Activated CD8-positive, alpha-beta T cell treated with anti-CD3 and anti-CD28 coated beads, Interleukin-2, amount 10 ng/mL, durations not matched to agents 7 days and 5 days (primary cell): ENCODE results near the gene PRRT1. TPM values are rescaled to one million over a fixed set of nuclear protein-coding genes. Genes with fewer than 3 reads are reported as not detected.

Experiments used
- ATAC-seq: fragments of 150-1000 bp; cut with Tn5 transposase; one replicate; pipeline ENCODE4 v1.10.0; 2021; ENCODE audit warnings: moderate library complexity
- CTCF ChIA-PET: fragments of 350-600 bp; sonication (Branson Sonifier 250); formaldehyde crosslinking; loops from one replicate; lab custom pipeline; 2021; ENCODE audit warnings: antibody characterized with exemption; lab: Charles Lee
- POLR2A ChIA-PET: fragments of 350-600 bp; sonication (Branson Sonifier 250); formaldehyde crosslinking; loops from one replicate; lab custom pipeline; 2021; ENCODE audit warnings: antibody characterized with exemption; lab: Charles Lee
- DNase-seq: peaks from one replicate; pipeline ENCODE4 v3.0.0-alpha.2; 2020
- H3K27ac Mint-ChIP-seq: one replicate; pipeline ENCODE4 v1.8.0; 2021; ENCODE audit warnings: mild to moderate bottlenecking, mixed read lengths
- H3K27me3 Mint-ChIP-seq: one replicate; pipeline ENCODE4 v1.8.0; 2021; ENCODE audit warnings: low read depth, mixed read lengths
- H3K36me3 Mint-ChIP-seq: one replicate; pipeline ENCODE4 v1.8.0; 2021; ENCODE audit warnings: low read depth, mixed read lengths
- H3K4me1 Mint-ChIP-seq: one replicate; pipeline ENCODE4 v1.8.0; 2021; ENCODE audit warnings: low read depth, mixed read lengths
- H3K4me3 Mint-ChIP-seq: one replicate; pipeline ENCODE4 v1.8.0; 2021; ENCODE audit warnings: mild to moderate bottlenecking, mixed read lengths
- H3K9me3 Mint-ChIP-seq: one replicate; pipeline ENCODE4 v1.8.0; 2022; ENCODE audit warnings: mixed read lengths; ENCODE audit not compliant: insufficient read depth
- total RNA-seq, 2 experiments: library from RNA; stranded (reverse); gene quantifications; one replicate each; pipeline ENCODE4 v1.2.3, GENCODE V29; 2021

PRRT1 gene
- total RNA-seq, 2 experiments from 2014 or later, result 0.37 to 0.45 TPM

DNA sequence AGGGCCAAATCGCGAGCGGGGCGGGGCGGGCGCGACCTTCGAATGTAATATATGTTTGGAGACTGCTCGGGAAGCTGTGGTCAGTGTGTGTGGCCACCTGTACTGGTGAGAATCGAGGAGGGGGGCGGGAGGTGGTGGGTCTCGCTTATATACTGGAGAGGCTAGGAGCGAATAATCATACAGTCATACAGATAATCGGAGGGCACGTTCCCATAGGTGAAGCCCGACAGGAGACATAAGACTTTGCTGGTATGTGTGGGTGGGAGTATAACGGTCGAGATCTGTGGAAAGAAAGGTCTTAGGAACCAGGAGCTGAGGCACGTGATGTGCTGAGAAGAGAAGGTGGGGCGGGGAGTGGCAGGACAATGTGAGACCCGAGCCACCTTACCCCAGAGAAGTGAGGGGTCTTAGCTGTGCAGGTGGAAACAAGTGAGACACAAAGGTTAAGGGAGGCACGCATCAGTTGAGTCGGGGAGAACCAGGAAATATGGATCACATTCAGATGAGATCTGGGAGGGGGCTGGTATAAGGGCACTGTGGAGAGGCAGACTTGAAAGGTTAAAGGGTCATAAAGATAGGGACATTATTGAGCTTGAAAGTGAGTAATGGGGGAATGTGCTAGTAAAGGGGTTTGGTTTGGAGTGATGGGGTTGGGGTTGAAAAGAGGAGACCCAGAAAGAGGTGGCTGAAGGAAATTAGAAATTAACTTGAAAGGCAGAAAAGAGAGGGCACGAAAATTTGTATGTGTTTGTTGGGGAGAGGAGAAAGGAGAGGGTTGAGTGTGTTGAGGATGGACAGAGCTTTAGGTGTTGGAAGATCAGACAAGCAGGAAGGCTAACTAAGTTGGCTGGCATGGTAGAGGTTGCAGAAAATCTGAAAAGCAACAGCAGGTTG, 27.1 kb upstream of the PRRT1 start:
- DNase-seq (no peak), ATAC-seq (no peak)
- peak overlapping the region; percentile 92 for H3K27ac Mint-ChIP-seq
- peaks cover 33% of the 10 kb centered on the region for H3K36me3 Mint-ChIP-seq
- no peaks in the 10 kb centered on the region for H3K27me3 Mint-ChIP-seq
- peaks cover 57% of the 10 kb centered on the region for H3K4me1 Mint-ChIP-seq
- POLR2A ChIA-PET, result interaction anchor here (0.6 to 2.5 kb wide), 3 partner anchors 11 to 715 kb away, joined by 3 to 45 read pairs (median 3); partner anchors contain the start of genes GPSM3 and PBX2
- H3K9me3 Mint-ChIP-seq, result no peaks in the 10 kb centered on the region
- peak overlapping the region; percentile 90 for H3K4me3 Mint-ChIP-seq
- CTCF ChIA-PET, result interaction anchor here (0.8 to 2.0 kb wide), 6 partner anchors 11 to 61 kb away, joined by 3 to 15 read pairs (median 4); partner anchors contain the start of genes GPSM3 and PBX2

DNA sequence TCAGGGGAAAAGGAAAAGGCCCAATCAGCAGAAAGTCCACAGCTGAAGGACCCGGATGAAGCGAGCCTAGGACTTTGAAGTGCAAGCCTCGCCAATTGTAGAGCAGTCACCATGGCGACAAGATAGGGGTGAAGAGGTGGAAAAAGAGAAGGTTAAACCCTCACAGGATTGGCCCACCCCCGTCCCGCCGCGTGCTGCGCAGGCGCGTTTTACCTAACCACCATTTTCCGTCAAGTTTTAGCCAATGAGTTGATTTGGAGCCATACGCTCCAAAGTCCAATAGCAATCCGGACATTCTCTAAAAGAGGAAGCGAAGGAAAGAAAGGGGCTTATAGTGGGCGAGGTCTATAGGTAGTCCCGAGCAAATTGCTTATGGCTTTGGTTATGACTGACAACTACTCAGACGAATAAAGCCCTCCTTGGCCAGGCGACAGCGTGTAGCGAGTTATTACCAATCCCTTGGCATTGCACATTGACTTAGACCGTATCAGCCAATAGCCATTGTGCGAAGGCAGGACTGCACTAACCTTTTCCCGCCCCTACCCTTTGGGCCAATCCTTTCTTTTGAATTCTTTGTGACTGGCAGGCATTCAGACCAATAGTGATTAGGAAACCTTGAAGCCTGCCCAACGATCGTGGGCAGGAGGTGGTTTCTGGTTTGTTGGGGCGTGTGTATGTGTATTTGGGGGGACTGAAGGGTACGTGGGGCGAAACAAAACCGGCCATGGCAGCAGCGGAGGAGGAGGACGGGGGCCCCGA, 26.2 kb upstream of the PRRT1 start, which contains the start of gene RNF5:
TSS of gene RNF5 (plus strand) at position 618 of the 759 bp plus-strand sequence. CDS start at position 725, 107 bp downstream.
- Mint-ChIP-seq H3K4me1 (peaks cover 66% of the 10 kb centered on the region), H3K4me3 (peak within 1 kb of the TSS; percentile 90), H3K36me3 (peaks cover 29% of the 10 kb centered on the region), H3K27ac (peak within 1 kb of the TSS; percentile 92), H3K9me3 (no peaks in the 10 kb centered on the region), H3K27me3 (no peaks in the 10 kb centered on the region)
- ATAC-seq (peak; percentile 89), DNase-seq (peak; percentile 97)
- ChIA-PET POLR2A (interaction anchor here (0.6 to 2.5 kb wide), 8 partner anchors 12 to 716 kb away, joined by 3 to 45 read pairs (median 5); partner anchors contain the start of genes GPSM3 and PBX2), CTCF (interaction anchor here (1.0 to 2.5 kb wide), 5 partner anchors 15 to 61 kb away, joined by 3 to 25 read pairs (median 4); no protein-coding TSS in a partner anchor)

DNA sequence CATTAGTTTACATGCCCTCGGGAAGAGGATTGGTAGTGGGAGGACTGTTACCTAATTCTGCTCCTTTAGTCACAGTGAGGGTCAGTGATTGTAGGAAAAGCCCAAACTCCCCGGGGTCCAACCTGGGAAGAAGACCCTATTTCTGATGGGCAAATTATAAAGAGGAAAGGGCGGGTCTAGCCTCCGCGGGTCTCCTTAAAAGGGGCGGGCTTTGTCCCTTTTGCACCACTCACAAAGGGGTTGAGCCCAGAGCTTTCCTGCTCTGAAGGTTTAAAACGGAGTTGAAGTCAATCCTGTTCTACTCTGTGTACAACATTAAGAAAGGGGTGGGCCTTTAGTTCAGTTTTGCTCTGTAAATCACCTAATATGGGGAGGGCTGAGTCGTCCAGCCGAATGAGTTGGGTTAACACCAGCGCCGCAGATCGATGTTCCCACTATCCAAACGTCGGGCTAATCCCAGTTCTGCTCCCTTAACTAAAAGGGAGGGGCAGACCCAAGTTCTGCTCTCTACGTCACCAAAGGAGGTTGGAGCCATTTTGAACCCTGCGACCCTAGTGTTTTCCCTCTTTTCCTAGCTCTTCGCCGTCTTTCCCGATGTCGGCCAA, 25.5 kb upstream of the PRRT1 start:
- peaks cover 25% of the 10 kb centered on the region for H3K36me3 Mint-ChIP-seq
- DNase-seq (peak; percentile 63), ATAC-seq (peak; percentile 5)
- no peaks in the 10 kb centered on the region for H3K27me3 Mint-ChIP-seq
- no peaks in the 10 kb centered on the region for H3K9me3 Mint-ChIP-seq
- H3K4me1 Mint-ChIP-seq, result peaks cover 71% of the 10 kb centered on the region
- peak overlapping the region; percentile 90 for H3K4me3 Mint-ChIP-seq
- ChIA-PET CTCF (interaction anchor here (1.0 to 2.5 kb wide), 4 partner anchors 16 to 60 kb away, joined by 3 to 25 read pairs (median 6); no protein-coding TSS in a partner anchor), POLR2A (interaction anchor here (0.6 to 1.3 kb wide), 6 partner anchors 12 to 360 kb away, joined by 3 to 8 read pairs (median 5); partner anchors contain the start of genes GPSM3 and PBX2)
- H3K27ac Mint-ChIP-seq, result peak overlapping the region; percentile 92

DNA sequence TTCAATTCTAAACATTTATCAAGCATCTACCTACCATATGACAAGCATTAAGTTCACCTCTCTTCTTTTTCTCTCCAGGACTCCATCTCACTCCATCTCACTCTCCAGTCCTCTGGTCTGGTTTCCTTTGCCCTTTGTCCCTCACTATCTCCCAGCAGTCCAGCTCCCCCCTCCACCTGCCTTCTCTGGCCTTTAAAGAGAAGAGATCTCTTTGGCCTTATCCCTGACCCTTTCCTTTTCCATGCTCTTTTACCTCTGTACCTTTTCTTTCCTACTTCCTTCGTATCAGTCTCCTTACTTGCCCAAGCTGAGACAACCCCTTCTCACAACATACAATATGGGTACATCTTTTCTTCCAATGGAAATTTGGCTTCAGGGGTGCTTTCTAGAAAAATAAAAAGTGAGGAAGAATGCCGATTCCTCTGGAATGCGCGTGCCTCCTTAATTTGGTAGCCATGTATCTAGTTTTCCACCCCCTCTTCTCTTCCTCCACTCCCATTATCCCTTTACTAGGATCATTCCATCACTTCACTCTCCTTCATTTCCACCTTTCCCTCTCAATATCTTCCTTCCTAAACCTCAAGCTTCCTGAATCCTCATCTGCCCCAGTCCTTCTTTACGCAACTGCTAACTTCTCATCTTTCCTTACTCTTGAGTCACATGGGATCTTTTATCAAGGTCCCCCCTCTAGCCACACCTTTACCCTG, 24.9 kb upstream of the PRRT1 start:
- H3K27me3 Mint-ChIP-seq, result no peaks in the 10 kb centered on the region
- ChIA-PET POLR2A (interaction anchor here (0.6 to 1.3 kb wide), 12 partner anchors 9 to 217 kb away, joined by 3 to 8 read pairs (median 4); partner anchors contain the start of genes GPSM3 and PBX2), CTCF (interaction anchor here (1.0 to 2.5 kb wide), 4 partner anchors 16 to 58 kb away, joined by 5 to 25 read pairs (median 8); partner anchors contain the start of genes ATF6B and GPSM3)
- ATAC-seq, result no peak
- H3K27ac Mint-ChIP-seq, result peak overlapping the region; percentile 92
- H3K4me1 Mint-ChIP-seq, result peaks cover 68% of the 10 kb centered on the region
- H3K9me3 Mint-ChIP-seq, result no peaks in the 10 kb centered on the region
- no peak for DNase-seq
- peaks cover 21% of the 10 kb centered on the region for H3K36me3 Mint-ChIP-seq
- peak overlapping the region; percentile 90 for H3K4me3 Mint-ChIP-seq

DNA sequence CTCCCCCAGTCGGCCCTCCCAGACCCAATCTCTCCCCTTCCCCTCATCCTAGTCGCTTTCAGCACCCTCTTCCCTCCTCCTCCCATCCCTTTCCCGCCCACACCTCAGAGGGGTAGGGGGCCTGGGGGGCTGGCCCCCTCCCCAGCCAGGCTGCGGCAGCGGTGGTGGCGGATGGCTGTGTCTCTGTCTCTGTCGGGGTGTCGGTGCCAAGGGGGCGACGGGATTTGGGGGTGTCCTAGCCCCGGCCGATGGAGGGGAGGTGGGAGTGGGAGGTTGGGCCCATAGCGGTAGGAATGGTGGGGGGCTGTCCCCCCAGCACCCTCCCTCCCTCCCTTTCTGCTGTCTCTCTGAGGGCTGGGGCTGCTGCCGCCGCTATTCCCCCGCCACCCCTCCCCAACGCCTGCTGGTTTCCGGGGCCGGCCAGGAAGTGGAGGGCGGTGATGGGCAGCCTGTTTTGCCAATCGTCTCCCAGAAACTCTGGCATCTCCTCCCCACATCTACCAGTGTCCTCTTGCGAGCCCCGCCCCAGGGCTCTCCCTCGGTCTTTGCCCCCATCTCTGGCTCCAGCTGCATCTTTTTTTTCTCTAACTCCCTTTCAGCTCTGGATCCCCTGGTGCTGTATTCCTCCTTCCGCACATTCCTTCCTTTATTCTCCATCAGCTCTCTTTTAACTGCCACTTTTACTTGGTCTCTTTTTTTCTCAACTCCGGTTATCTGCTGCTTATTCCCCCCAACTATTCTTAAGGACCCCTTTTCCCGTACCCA, 24.2 kb upstream of the PRRT1 start, which contains the start of gene AGPAT1:
TSS of gene AGPAT1 (minus strand) at position 374 of the 765 bp plus-strand sequence. CDS start 4,588 bp downstream, outside the sequence.
- CTCF ChIA-PET, result interaction anchor here (1.0 to 2.5 kb wide), 4 partner anchors 17 to 57 kb away, joined by 5 to 25 read pairs (median 8); partner anchors contain the start of genes ATF6B and GPSM3
- H3K4me3 Mint-ChIP-seq, result peak within 1 kb of the TSS; percentile 90
- H3K27me3 Mint-ChIP-seq, result no peaks in the 10 kb centered on the region
- peaks cover 68% of the 10 kb centered on the region for H3K4me1 Mint-ChIP-seq
- H3K9me3 Mint-ChIP-seq, result no peaks in the 10 kb centered on the region
- peak within 1 kb of the TSS; percentile 92 for H3K27ac Mint-ChIP-seq
- POLR2A ChIA-PET, result interaction anchor here (0.6 to 1.3 kb wide), 7 partner anchors 8 to 49 kb away, joined by 3 to 6 read pairs (median 4); partner anchors contain the start of gene GPSM3
- DNase-seq (peak; percentile 98), ATAC-seq (peak; percentile 57)
- H3K36me3 Mint-ChIP-seq, result peaks cover 21% of the 10 kb centered on the region

DNA sequence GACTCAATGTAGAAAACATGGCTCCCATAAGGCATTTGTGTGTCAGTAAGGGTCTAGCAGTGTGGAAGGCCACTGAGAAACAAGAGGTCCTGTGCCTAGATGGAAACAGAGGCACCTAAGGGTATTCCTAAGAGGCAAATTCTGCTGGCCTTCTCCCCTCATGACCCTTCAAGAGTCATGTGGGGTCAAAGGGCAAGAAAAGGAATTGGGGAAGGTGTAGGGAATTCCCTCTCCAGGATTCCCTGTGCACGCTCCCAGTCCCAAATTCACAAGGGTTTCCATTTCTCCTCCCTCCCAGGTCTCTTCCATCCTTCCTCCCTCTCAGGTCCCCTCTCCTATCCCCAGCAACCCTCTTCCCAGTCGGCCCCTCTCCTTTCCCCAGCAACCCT, 23.6 kb upstream of the PRRT1 start:
- H3K27ac Mint-ChIP-seq, result peak overlapping the region; percentile 76
- peaks cover 20% of the 10 kb centered on the region for H3K36me3 Mint-ChIP-seq
- ATAC-seq (no peak), DNase-seq (no peak)
- ChIA-PET POLR2A (no interaction called here), CTCF (no interaction called here)
- peaks cover 63% of the 10 kb centered on the region for H3K4me1 Mint-ChIP-seq
- no peaks in the 10 kb centered on the region for H3K9me3 Mint-ChIP-seq
- no peaks in the 10 kb centered on the region for H3K27me3 Mint-ChIP-seq
- H3K4me3 Mint-ChIP-seq, result peak overlapping the region; percentile 90

DNA sequence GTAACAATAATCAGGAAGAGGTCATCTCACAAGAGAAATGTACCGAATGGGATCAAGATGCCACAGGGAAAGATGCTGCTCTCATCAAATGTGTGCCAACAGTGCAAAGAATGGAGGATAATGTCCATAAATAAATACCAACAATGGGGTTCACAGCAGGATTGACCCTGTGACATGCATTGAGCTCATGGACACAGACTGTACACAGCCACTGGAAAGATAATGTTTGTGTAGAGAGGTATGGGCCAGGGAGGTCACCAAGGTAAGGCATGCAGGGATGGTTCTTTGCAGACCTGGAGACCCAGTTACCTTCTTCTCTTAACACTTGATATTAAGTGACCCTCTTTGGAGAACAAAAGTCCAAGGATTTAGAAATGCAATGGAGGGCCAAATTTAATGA, 22.7 kb upstream of the PRRT1 start:
- Mint-ChIP-seq H3K27me3 (no peaks in the 10 kb centered on the region), H3K4me3 (peak overlapping the region; percentile 90), H3K36me3 (peaks cover 24% of the 10 kb centered on the region), H3K27ac (no peak overlapping the region), H3K4me1 (peaks cover 55% of the 10 kb centered on the region), H3K9me3 (no peaks in the 10 kb centered on the region)
- no peak for ATAC-seq
- DNase-seq, result no peak
- ChIA-PET POLR2A (interaction anchor here (0.5 kb wide), 1 partner anchor 22 kb away, joined by 4 read pairs; no protein-coding TSS in a partner anchor), CTCF (no interaction called here)

DNA sequence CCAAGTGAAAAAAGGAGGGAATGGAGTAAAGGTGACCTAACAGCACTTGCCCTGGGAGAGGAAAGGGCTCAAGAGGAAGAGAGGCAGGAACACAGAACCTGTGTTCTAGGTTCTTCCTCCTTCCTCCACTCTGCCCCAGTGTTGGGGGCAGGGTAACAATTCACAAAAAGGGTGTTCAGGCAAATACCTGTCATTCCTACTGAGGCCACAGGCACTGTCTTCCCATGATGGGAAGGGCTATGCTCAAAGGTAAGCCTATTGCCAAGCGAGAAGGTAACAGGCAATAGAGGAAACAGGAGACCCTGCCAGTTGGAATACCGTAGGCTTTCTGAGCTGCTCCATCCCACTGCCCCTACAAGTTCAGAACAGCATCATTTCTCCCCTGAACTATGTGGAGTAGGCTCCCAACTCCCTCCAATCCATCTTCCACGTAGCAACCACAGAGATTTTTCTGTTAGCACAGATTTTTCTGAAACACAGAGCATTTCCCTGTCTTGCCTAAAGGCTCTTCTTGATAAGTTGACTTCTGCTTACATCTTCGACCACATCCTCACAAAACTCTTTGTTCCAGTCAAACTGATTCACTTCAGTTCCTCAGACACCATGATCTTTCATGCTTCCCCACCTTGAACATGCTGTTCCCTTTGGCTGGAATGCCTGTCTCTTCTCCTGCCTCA, 21.4 kb upstream of the PRRT1 start:
- ChIA-PET POLR2A (no interaction called here), CTCF (no interaction called here)
- peaks cover 23% of the 10 kb centered on the region for H3K36me3 Mint-ChIP-seq
- H3K4me1 Mint-ChIP-seq, result peaks cover 46% of the 10 kb centered on the region
- no peak overlapping the region for H3K4me3 Mint-ChIP-seq
- H3K27ac Mint-ChIP-seq, result peak overlapping the region; percentile 4
- DNase-seq, result no peak
- ATAC-seq, result no peak
- no peaks in the 10 kb centered on the region for H3K27me3 Mint-ChIP-seq
- H3K9me3 Mint-ChIP-seq, result no peaks in the 10 kb centered on the region

DNA sequence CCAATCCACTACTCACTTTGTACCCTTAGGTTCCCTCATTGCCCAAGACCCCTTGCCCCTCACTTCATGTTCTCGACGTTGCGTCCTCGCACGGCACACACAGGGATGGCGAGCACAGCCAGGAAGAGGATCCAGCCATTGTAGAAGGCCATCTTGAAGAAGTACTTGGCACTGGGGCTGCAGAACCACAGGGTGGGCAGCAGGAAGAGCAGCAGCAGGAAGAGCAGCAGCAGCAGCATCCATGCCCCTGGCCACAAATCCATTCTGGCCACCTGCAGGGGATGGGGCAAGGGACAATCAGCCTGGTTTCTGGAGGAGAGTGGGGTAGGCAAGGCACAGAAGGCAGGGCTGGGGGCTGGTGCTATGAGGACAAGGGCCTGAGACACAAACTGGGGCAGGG, 19.5 kb upstream of the PRRT1 start:
- peaks cover 32% of the 10 kb centered on the region for H3K4me1 Mint-ChIP-seq
- no peaks in the 10 kb centered on the region for H3K27me3 Mint-ChIP-seq

More for the DNA sequence above, 19.5 kb upstream of the PRRT1 start:
- Mint-ChIP-seq H3K27ac (no peak overlapping the region), H3K36me3 (peaks cover 32% of the 10 kb centered on the region), H3K9me3 (no peaks in the 10 kb centered on the region), H3K4me3 (no peak overlapping the region)
- CTCF ChIA-PET, result interaction anchor here (1.2 to 1.3 kb wide), 2 partner anchors 24 to 52 kb away, joined by 3 to 5 read pairs; no protein-coding TSS in a partner anchor
- DNase-seq, result no peak
- no peak for ATAC-seq
- POLR2A ChIA-PET, result interaction anchor here (1.0 kb wide), 1 partner anchor 19 kb away, joined by 3 read pairs; the partner anchor contains the start of gene PBX2
